ENCODE measurements around the gene PPFIA1. TPM values are rescaled to one million over a fixed set of nuclear protein-coding genes. Genes with fewer than 3 reads are reported as not detected.

The PPFIA1 gene
- total and polyA plus RNA-seq, 4 donors, result 19.0 to 74.7 (median 49.0) TPM

DNA sequence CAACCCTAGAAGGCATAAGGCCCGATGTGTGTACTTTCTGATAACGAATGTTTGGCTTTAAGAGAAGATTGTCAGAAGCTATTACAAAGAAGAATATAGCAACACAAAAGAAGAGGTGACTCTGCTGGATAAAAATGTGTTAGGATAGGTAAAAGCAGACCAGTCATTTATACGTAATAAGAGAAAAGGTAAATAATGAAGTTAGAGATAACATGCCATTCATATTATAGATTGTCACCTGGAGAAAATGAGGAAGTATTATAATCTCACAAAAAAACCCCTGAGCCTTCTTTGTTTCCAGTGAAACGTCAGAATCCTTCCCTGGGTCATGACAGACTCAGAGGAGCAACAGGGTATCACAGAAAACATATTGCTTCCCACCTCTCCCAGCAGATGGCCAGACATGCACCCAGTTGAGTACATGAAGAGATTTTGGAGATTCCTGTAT is 36.1 kb downstream of the PPFIA1 start:
- no peak for DNase-seq
- 60 to 62% methylated on average over 4 of the region's 4 CpGs for WGBS, 2 donors
- Histone ChIP-seq H3K4me3 (ENCODE audit: low read length in 2 of 2) (no peak overlapping the region), H3K9me3 (ENCODE audit: control insufficient read depth, low read length) (no peaks in the 10 kb centered on the region), H3K27me3 (ENCODE audit: control insufficient read depth in 1 of 2, insufficient read depth in 2 of 2, low read length in 1 of 2) (no peaks in the 10 kb centered on the region), H3K4me1 (ENCODE audit: control insufficient read depth in 1 of 2, insufficient read depth in 2 of 2, low read length in 2 of 2) (peaks cover 3% of the 10 kb centered on the region in 2 donors), H3K36me3 (ENCODE audit: control insufficient read depth in 1 of 2, insufficient read depth in 2 of 2, low read length in 1 of 2) (no peaks in the 10 kb centered on the region), H3K27ac (ENCODE audit: low read depth in 1 of 2, low read length in 2 of 2) (no peak overlapping the region)
- intact Hi-C loops (cut with DNase I), result no loop called here
- no peak for ATAC-seq (ENCODE audit: low FRiP score)

DNA sequence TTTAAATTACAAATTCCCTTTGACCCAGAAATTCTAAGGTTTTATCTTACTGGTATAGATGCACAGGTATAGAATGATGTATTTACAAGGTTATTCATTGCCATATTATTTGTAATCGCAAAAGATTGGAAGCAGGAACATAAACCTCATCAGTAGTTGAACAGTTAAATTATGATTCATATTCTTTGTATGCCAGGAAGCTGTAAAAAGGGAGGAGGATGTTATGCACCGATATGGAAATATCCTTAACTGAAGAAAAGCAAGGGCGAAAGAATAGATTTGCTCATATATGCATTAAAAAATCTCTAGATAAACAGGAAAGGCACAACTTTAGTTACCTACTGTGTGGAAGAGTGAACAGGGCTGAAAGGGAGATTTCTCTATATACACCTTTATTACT is 36.7 kb downstream of the PPFIA1 start:
- intact Hi-C loops (cut with DNase I), result no loop called here
- no peak for ATAC-seq (ENCODE audit: low FRiP score)
- no peaks in the 10 kb centered on the region for H3K36me3 ChIP-seq (ENCODE audit: control insufficient read depth in 1 of 2, insufficient read depth in 2 of 2, low read length in 1 of 2)
- H3K4me3 ChIP-seq (ENCODE audit: low read length in 2 of 2), result no peak overlapping the region
- 32 to 34% methylated on average over 3 of the region's 3 CpGs for WGBS, 2 donors
- DNase-seq, result no peak
- H3K9me3 ChIP-seq (ENCODE audit: control insufficient read depth, low read length), result no peaks in the 10 kb centered on the region
- no peak overlapping the region for H3K27ac ChIP-seq (ENCODE audit: low read depth in 1 of 2, low read length in 2 of 2)
- peaks cover 3% of the 10 kb centered on the region in 2 donors for H3K4me1 ChIP-seq (ENCODE audit: control insufficient read depth in 1 of 2, insufficient read depth in 2 of 2, low read length in 2 of 2)
- no peaks in the 10 kb centered on the region for H3K27me3 ChIP-seq (ENCODE audit: control insufficient read depth in 1 of 2, insufficient read depth in 2 of 2, low read length in 1 of 2)

DNA sequence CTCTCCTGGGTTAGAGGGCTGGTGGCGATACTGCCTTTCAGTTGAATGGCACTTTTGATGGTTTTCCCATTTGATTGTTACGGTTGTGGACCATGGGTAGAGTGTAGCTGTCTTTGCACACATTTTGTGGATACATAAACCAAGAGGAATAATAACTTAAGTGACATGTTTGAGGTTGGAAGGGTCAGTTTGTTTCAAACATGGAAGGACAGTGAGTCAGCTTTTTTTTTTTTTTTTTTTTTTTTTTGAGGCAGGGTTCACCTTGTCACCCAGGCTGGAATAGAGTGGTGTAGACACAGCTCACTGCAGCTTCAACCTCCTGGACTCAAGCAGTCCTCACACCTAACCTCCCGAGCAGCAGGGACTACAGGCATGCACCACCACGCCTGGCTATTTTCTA is 41.1 kb downstream of the PPFIA1 start:
- Histone ChIP-seq H3K4me3 (ENCODE audit: low read length in 2 of 2) (no peak overlapping the region), H3K4me1 (ENCODE audit: control insufficient read depth in 1 of 2, insufficient read depth in 2 of 2, low read length in 2 of 2) (no peaks in the 10 kb centered on the region), H3K9me3 (ENCODE audit: control insufficient read depth, low read length) (no peaks in the 10 kb centered on the region), H3K36me3 (ENCODE audit: control insufficient read depth in 1 of 2, insufficient read depth in 2 of 2, low read length in 1 of 2) (no peaks in the 10 kb centered on the region), H3K27ac (ENCODE audit: low read depth in 1 of 2, low read length in 2 of 2) (no peak overlapping the region), H3K27me3 (ENCODE audit: control insufficient read depth in 1 of 2, insufficient read depth in 2 of 2, low read length in 1 of 2) (no peaks in the 10 kb centered on the region)
- intact Hi-C loops (cut with DNase I), result no loop called here
- WGBS, 2 donors, result 99% methylated on average over 4 of the region's 4 CpGs
- DNase-seq (no peak), ATAC-seq (ENCODE audit: low FRiP score) (no peak)

DNA sequence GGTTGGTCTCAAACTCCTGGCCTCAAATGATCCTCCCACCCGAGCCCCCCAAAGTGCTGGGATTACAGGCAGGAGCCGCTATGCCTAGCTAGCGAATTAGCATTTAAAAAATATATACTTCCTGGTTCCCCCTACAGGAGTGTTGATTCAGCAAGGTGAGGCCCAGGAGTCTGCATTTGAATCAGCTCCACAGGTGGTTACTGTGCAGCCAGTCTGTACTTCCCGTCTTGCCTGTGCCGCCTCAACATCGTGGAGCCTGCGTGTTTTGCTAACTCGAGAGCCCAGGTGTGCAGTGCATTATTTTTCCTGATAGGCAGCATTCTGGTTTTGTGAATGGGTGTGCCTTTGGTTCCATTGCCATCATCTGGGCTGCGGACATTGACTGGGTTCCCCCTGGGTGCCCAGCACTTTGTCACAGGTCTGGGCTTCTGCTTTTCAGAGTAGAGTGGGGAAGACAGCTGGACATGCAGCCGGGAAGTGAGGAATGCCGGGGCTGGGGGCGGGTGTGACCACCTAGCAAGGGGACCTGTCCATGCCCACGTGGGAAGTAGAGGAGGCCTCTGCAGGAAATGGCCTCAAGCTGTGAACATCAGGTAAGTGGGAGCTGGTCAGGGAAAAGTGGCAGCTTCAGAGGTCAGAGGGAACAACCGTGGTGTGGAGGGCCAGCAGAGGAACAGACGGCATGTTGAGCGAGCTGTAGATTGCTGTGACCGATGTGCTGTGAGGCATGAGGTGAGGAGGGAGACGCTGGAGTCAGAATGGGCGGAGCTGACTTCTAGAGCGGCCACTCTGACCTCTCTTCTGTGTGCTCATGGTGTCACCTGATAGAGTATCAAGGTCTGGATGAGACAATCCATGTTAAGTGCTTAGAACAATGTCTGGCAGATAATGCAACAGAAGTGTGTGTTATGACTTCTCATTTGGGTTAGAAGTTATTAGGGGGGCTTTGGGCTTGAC is 42.2 kb downstream of the PPFIA1 start:
- no peaks in the 10 kb centered on the region for H3K36me3 ChIP-seq (ENCODE audit: control insufficient read depth in 1 of 2, insufficient read depth in 2 of 2, low read length in 1 of 2)
- H3K27ac ChIP-seq (ENCODE audit: low read depth in 1 of 2, low read length in 2 of 2), result no peak overlapping the region
- intact Hi-C loops (cut with DNase I), result no loop called here
- no peaks in the 10 kb centered on the region for H3K9me3 ChIP-seq (ENCODE audit: control insufficient read depth, low read length)
- ATAC-seq (ENCODE audit: low FRiP score) (peak; percentile 52), DNase-seq (no peak)
- 85 to 88% methylated on average over 20 of the region's 20 CpGs for WGBS, 2 donors
- no peaks in the 10 kb centered on the region for H3K27me3 ChIP-seq (ENCODE audit: control insufficient read depth in 1 of 2, insufficient read depth in 2 of 2, low read length in 1 of 2)
- no peak overlapping the region for H3K4me3 ChIP-seq (ENCODE audit: low read length in 2 of 2)
- H3K4me1 ChIP-seq (ENCODE audit: control insufficient read depth in 1 of 2, insufficient read depth in 2 of 2, low read length in 2 of 2), result no peaks in the 10 kb centered on the region

DNA sequence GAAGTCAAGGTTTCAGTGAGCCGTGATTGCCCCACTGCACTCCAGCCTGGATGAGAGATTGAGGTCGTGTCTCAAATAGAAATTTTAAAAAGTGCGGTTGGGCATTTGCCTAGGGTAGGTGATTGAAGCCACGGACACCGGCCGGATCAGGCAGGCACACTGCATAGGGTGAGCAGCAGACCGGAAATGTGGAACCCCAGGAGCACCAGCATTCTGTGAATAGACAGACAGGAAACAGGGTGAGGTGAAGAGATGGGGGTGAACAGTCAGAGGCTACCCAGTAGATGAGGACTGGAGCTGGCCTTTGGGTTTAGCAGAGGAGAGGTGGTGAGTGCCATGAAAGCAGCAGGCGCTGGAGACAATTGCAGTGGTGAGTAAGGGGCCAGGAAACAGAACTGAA is 43.5 kb downstream of the PPFIA1 start:
- H3K4me1 ChIP-seq (ENCODE audit: control insufficient read depth in 1 of 2, insufficient read depth in 2 of 2, low read length in 2 of 2), result no peaks in the 10 kb centered on the region
- H3K4me3 ChIP-seq (ENCODE audit: low read length in 2 of 2), result no peak overlapping the region
- no peak overlapping the region for H3K27ac ChIP-seq (ENCODE audit: low read depth in 1 of 2, low read length in 2 of 2)
- intact Hi-C loops (cut with DNase I), result no loop called here
- peaks cover 0 to 2% of the 10 kb centered on the region in 2 donors for H3K36me3 ChIP-seq (ENCODE audit: control insufficient read depth in 1 of 2, insufficient read depth in 2 of 2, low read length in 1 of 2)
- 81 to 86% methylated on average over 8 of the region's 8 CpGs for WGBS, 2 donors
- ATAC-seq (ENCODE audit: low FRiP score), result no peak
- H3K27me3 ChIP-seq (ENCODE audit: control insufficient read depth in 1 of 2, insufficient read depth in 2 of 2, low read length in 1 of 2), result no peaks in the 10 kb centered on the region
- H3K9me3 ChIP-seq (ENCODE audit: control insufficient read depth, low read length), result no peaks in the 10 kb centered on the region
- no peak for DNase-seq

DNA sequence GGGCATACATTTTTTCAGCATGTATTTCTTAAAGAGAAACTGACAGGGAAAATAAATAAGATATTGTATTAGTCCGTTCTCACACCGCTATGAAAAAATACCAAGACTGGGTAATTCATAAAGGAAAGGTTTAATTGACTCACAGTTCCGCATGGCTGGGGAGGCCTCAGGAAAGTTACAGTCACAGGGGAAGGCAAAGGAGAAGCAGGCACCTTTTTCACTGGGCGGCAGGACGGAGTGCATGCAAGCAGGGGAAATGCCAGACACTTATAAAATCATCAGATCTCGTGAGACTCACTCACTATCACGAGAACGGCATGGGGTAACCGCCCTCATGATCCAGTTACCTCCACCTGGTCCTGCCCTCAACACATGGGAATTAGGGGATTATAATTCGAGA is 44.2 kb downstream of the PPFIA1 start:
- Histone ChIP-seq H3K36me3 (ENCODE audit: control insufficient read depth in 1 of 2, insufficient read depth in 2 of 2, low read length in 1 of 2) (peaks cover 0 to 2% of the 10 kb centered on the region in 2 donors), H3K27ac (ENCODE audit: low read depth in 1 of 2, low read length in 2 of 2) (no peak overlapping the region), H3K4me1 (ENCODE audit: control insufficient read depth in 1 of 2, insufficient read depth in 2 of 2, low read length in 2 of 2) (no peaks in the 10 kb centered on the region), H3K9me3 (ENCODE audit: control insufficient read depth, low read length) (no peaks in the 10 kb centered on the region), H3K4me3 (ENCODE audit: low read length in 2 of 2) (no peak overlapping the region), H3K27me3 (ENCODE audit: control insufficient read depth in 1 of 2, insufficient read depth in 2 of 2, low read length in 1 of 2) (no peaks in the 10 kb centered on the region)
- WGBS, 2 donors, result 83 to 84% methylated on average over 10 of the region's 10 CpGs
- ATAC-seq (ENCODE audit: low FRiP score), result no peak
- no peak for DNase-seq
- intact Hi-C loops (cut with DNase I), result no loop called here

DNA sequence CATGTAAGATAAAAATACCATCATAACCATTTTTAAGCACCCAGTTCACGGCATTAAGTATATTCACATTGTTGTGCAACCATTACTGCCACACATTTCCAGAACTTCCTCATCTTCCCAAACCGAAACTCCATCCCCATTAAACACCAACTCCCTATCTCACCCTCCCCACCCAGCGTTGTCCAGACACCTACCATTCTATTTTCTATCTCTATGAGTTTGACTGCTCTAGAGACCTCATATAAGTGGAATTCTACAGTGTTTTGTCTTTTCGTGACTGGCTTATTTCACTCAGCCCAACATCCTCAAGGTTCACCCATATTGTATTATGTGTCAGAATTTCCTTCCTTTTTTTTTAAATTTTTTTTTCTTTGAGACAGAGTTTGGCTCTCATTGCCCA is 45.2 kb downstream of the PPFIA1 start:
- Histone ChIP-seq H3K27me3 (ENCODE audit: control insufficient read depth in 1 of 2, insufficient read depth in 2 of 2, low read length in 1 of 2) (no peaks in the 10 kb centered on the region), H3K36me3 (ENCODE audit: control insufficient read depth in 1 of 2, insufficient read depth in 2 of 2, low read length in 1 of 2) (peaks cover 0 to 2% of the 10 kb centered on the region in 2 donors), H3K4me1 (ENCODE audit: control insufficient read depth in 1 of 2, insufficient read depth in 2 of 2, low read length in 2 of 2) (no peaks in the 10 kb centered on the region), H3K9me3 (ENCODE audit: control insufficient read depth, low read length) (no peaks in the 10 kb centered on the region), H3K4me3 (ENCODE audit: low read length in 2 of 2) (no peak overlapping the region), H3K27ac (ENCODE audit: low read depth in 1 of 2, low read length in 2 of 2) (no peak overlapping the region)
- intact Hi-C loops (cut with DNase I), result no loop called here
- ATAC-seq (ENCODE audit: low FRiP score) (no peak), DNase-seq (no peak)
- 89 to 91% methylated on average over 4 of the region's 4 CpGs for WGBS, 2 donors

DNA sequence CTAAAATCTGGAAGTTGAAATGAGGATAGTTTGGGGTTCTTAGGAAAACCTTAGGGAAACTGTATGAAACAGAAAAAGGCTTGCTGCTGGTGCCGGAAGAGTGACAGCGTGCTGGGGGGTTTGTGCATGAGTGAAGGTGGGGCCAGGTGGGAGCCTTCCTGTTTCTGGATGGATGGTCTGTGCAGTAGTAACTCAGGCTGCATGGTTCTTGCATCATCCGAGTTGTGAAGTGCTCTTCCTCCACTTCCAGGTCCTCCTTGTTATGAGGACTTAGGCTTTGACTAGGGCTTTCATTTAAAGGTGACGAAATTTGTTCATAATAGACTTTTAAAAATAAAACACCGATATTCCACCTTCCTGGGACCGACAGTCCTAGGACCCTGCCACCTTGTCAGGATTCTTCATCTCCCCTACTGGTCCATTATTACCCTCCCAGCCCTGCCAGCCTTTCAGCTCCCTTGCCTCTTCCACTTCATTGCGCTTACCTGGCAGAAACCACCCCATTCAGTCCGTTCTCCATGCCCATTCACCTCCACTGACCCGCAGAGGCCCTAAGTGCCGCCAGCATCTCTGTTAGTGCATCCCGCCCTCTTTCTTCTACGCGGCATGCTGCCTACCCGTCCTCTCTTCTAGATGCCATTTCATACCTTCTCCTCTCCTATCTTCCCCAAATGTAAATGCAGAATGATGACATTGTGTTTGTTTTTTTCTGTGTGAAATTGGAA is 47.3 kb downstream of the PPFIA1 start:
- DNase-seq (no peak), ATAC-seq (ENCODE audit: low FRiP score) (no peak)
- no peak overlapping the region for H3K27ac ChIP-seq (ENCODE audit: low read depth in 1 of 2, low read length in 2 of 2)
- H3K27me3 ChIP-seq (ENCODE audit: control insufficient read depth in 1 of 2, insufficient read depth in 2 of 2, low read length in 1 of 2), result no peaks in the 10 kb centered on the region
- intact Hi-C loops (cut with DNase I), result no loop called here
- no peak overlapping the region for H3K4me3 ChIP-seq (ENCODE audit: low read length in 2 of 2)
- H3K4me1 ChIP-seq (ENCODE audit: control insufficient read depth in 1 of 2, insufficient read depth in 2 of 2, low read length in 2 of 2), result no peaks in the 10 kb centered on the region
- H3K36me3 ChIP-seq (ENCODE audit: control insufficient read depth in 1 of 2, insufficient read depth in 2 of 2, low read length in 1 of 2), result peaks cover 0 to 2% of the 10 kb centered on the region in 2 donors
- 95 to 96% methylated on average over 14 of the region's 14 CpGs for WGBS, 2 donors
- no peaks in the 10 kb centered on the region for H3K9me3 ChIP-seq (ENCODE audit: control insufficient read depth, low read length)

All from aorta (tissue), 5 donors.